ENCODE results near the gene CPPED1. TPM values are rescaled to one million over a fixed set of nuclear protein-coding genes. Genes with fewer than 3 reads are reported as not detected.
"Not testable (repeated sequence)": the region's sequence is repeated elsewhere in the genome, so short reads cannot be mapped to it uniquely, and the experiment has no call there.

Gene CPPED1
- polyA plus RNA-seq, 4 donors, result 5.1 to 27.1 (median 25.2) TPM

- DNase-seq (ENCODE audit: low read depth in 4 of 4, low spot score in 3 of 4), result no peak
These were observed 32.3 kb downstream of the CPPED1 start for GRCh38 chr16:12771341-12771798.

GRCh38 chr16:12769525-12769924 is 34.2 kb downstream of the CPPED1 start:
- no peak for DNase-seq (ENCODE audit: low read depth in 4 of 4, low spot score in 3 of 4)

GRCh38 chr16:12767897-12768296 is 35.8 kb downstream of the CPPED1 start:
- DNase-seq (ENCODE audit: low read depth in 4 of 4, low spot score in 3 of 4), result no peak

DNA sequence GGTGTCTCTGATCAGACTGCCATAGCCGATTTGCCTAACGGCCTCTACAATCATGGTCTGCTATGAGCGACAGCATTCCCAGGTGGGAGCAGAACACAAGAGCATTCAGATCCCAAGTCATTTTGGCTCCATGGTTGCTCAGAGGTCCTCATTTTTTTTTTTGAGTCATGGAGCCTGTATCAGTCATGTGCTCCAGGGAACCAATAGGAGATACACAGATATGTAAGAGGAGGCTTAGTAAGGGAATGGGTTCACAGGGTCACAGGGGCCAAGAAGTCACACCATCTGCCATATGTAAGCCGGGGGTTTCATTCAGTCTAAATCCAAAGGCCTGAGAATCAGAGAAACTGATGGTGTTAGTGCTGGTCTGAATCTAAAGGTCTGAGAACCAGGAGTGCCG is 36.8 kb downstream of the CPPED1 start:
- DNase-seq (ENCODE audit: low read depth in 4 of 4, low spot score in 3 of 4), result no peak

- DNase-seq (ENCODE audit: low read depth in 4 of 4, low spot score in 3 of 4), result not testable (repeated sequence)
These were observed 37.5 kb downstream of the CPPED1 start for GRCh38 chr16:12766208-12766607.

DNA sequence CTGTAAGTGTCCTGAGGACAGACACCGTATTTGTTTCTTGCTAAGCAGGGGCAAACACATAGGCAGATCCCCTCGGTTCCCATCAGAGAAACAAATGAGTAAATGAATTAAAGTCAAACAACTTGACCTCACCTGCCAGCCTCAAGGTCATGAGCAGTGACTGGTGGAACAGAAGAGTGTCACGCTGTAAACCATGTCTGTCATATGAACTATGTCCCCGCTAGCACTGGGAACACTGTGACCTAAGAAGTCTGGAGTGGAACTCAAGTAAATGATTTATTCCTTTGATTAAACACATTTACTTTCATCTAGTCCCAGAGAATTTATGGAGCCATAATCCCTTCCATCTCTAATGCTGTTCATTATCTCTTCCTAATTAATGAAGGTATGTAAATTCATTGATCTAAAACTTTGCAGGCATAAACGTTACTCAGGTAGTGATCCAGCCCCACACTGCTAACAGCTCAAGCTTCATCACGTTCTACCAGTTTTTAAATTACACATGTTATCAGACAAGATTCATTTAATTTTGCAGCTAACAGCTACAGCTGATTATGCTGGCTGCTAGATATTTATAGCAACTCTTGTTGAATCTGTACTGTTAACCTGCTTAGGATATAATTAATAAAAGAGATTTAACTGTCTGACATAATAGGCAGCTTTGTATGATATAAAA is 38.7 kb downstream of the CPPED1 start:
- DNase-seq (ENCODE audit: low read depth in 4 of 4, low spot score in 3 of 4), result no peak

- DNase-seq (ENCODE audit: low read depth in 4 of 4, low spot score in 3 of 4), result no peak
These were observed 40.2 kb downstream of the CPPED1 start for GRCh38 chr16:12763517-12763916.

DNA sequence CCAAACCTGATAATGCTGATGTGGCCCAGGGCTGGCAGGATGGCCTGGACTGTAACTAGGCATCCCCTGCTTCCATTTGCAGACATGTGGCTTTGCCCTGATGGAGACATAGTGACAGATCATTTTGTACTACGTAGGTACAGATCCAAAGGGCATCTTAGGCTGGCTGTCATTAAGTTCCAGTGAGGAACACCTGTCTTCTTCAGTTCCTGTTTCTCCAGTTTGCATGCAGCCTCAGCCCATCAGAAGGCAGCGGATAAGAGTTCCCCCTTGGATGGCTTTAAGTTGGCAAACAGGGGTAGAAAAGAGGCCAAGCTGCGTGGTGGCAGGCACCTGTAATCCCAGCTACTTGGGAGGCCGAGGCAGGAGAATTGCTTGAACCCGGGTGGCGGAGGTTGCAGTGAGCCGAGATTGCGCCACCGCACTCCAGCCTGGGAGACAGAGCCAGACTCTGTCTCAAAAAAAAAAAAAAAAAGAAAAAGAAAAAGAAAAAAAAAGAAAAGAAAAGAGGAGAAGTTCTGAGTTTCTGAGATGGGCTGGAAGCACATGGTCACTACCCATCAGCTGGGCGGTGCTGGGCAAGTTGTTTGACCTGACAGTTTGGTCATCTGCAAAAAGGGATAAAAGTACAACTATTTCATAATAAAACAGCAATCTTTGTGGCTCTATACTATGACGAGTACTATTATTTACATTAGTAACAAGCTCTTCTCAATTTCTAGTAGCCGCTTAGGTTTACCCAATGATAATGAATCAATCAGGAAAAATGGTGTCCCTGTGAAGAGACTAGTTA is 42.7 kb downstream of the CPPED1 start:
- no peak for DNase-seq (ENCODE audit: low read depth in 4 of 4, low spot score in 3 of 4)

DNA sequence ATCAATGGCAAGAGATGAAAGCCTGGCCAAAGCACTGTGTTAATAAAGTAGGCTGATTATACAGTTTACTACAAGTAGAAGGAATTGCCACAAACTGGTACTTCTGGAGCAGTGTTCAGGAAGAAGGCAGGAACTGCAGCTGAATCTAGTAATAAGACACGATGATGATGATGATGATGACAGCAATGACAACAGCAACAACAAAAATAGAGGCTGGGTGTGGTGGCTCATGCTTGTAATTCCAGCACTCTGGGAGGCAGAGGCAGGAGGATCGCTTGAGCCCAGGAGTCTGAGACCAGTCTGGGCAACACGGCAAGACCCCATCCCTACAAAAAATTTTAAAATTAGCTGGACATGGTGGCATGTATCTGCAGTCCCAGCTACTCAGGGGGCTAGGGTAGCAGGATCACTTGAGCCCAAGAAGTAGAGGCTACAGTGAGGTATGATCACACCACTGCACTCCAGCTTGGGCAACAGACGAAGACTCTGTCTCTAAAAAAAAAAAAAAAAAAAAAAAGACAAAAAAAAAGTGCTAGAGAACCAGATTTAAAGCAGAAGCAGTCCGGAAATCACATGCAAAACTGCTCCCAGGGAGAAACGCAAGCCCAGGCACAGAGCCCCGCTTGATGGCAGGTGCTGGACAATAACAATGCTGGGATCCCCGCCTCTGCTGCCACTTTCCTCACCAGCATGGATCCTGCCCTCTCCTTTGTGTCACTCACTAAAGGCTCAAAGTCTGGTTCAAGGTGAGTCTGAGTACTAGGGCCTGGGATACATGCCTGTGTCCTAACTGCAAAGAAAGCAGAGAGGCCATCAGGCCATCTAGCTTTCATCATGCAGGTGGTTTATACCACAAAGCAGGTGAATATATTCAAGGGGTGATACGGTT is 44.8 kb downstream of the CPPED1 start:
- DNase-seq (ENCODE audit: low read depth in 4 of 4, low spot score in 3 of 4), result no peak

DNA sequence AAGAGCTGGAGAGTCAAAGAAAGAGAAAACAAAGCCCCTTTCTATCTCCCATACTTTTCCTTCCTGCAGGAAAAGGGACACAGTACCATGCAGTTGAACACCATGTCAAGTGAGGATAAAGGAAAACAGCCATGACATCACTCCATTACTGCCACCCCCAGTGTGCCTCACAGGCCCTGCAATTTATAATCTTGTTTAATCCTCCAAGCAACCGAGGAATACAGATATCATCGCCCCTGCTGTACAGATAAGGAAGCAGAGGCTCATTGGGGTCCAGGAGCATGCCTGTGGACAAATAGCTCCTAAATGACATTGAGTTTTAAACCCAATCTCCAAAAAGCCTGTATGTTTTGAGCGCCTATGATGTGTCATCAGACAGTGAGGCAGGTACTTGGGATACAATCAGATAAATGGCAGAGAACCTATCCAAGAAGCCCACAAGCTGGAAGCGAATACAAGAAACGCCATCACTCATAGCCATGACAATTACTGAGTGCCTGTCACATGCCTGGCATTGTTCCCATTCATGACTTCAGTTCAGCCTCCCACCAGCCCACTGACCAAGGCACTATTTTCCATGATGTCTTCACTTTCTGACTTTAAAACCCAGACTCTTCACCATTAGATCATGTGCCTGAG is 45.5 kb downstream of the CPPED1 start:
- DNase-seq (ENCODE audit: low read depth in 4 of 4, low spot score in 3 of 4), result no peak

DNA sequence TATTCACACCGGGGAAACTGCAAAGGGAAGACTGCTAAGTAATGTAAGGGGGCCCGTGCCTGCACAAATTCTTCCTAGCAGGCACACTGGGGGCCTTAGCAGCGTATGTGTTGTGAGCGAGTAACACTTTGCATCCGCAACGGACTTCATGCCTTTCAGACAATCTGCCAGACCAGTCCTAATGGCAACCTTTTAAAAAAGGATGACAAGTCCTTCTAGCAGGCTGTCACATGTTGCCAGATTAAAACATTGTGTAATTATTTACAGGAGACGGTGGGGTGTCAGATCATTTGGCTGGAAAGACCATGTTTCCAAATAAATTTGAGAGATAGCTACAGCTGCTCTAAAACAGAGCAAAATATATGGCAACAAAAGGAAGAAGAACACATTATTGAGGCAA is 46.1 kb downstream of the CPPED1 start:
- no peak for DNase-seq (ENCODE audit: low read depth in 4 of 4, low spot score in 3 of 4)

- DNase-seq (ENCODE audit: low read depth in 4 of 4, low spot score in 3 of 4), result no peak
These were observed 48.7 kb downstream of the CPPED1 start for GRCh38 chr16:12754824-12755543.

DNA sequence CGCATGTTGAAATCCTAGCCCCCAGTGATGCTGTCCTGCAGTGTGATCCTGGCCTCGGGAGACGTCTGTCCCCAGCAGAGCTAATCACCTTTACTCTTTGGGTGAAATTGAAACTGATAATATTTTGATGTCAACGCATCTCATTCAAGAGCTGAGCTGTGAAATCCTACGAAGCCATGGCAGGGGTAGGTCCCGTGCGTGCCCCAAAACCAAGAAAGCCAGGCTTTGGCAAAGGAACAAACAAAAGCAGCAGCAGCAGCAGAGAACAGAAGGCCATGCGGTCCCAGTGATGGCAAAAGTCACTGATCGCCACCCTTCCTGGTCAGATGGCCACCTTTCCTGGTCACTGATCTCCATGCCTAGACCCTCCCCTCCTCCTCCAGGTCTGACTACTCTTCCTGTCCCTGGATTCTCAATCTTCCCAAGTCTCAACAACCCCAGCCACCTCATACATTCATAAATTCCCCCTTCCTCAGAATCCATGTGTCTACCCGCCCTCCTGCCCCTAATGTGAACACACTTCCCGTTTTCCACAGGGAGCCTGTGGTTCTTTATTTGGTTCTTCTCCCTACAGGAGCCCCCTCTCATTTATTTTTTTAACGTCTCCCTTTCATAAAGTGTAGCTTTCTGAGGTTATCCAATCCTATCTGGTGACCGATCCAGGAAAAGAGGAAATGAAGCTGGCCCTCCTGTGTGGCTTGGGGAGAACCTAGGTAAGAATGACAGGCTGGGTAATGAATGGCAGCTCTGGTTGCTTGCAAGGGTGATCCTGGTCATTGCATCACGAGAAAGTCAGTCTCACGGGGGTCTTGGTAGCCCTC is 50.3 kb downstream of the CPPED1 start:
- DNase-seq (ENCODE audit: low read depth in 4 of 4, low spot score in 3 of 4), result no peak

DNA sequence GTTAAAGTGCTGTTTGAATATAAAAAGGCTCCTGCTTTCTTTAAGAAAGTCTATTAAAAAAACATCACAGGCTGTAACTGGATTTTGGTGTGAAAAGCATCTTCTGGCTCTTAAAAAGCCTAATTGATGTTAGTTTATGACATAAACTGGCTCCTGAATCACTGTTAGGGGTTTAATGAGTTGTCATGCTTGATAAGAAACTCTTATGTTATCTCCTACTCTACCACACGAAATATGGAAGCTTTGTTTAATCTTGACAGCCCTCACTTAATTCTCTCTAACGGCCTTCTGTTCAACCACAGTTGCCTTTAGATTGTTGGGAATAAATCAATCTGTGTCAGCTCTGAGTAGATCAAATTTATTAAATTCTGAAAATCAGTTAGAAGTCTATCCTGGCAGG is 51.5 kb downstream of the CPPED1 start:
- DNase-seq (ENCODE audit: low read depth in 4 of 4, low spot score in 3 of 4), result no peak

- no peak for DNase-seq (ENCODE audit: low read depth in 4 of 4, low spot score in 3 of 4)
These were observed 53.2 kb downstream of the CPPED1 start for GRCh38 chr16:12750554-12750918.

- no peak for DNase-seq (ENCODE audit: low read depth in 4 of 4, low spot score in 3 of 4)
These were observed 54.6 kb downstream of the CPPED1 start for GRCh38 chr16:12749076-12749475.

GRCh38 chr16:12747827-12748226 is 55.9 kb downstream of the CPPED1 start:
- DNase-seq (ENCODE audit: low read depth in 4 of 4, low spot score in 3 of 4), result no peak

- DNase-seq (ENCODE audit: low read depth in 4 of 4, low spot score in 3 of 4), result no peak
These were observed 56.4 kb downstream of the CPPED1 start for GRCh38 chr16:12747261-12747660.

DNA sequence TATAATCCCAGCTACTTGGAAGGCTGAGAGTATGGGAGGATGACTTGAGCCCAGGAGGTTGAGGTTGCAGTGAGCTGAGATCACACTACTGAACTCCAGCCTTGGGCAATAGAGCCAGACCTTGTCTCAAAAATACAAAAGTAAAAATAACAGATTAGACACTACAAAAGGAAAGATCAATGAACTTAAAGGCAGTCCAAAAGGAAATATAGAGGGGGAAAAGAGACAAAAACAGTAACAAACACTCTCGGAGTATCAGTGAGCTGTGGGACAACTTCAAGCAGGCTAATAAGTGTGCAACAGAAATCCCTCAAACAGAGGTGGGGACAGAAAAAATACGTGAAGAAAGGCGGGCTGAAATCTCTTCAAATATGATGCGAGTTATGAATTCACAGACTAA is 58.8 kb downstream of the CPPED1 start:
- no peak for DNase-seq (ENCODE audit: low read depth in 4 of 4, low spot score in 3 of 4)
